ENCODE measurements around the gene TGFBR2.

The TGFBR2 gene

GRCh38 chr3:30729512-30729911 is 123.1 kb downstream of the TGFBR2 start:
- Mint-ChIP-seq H3K27me3 (ENCODE audit: low read depth) (peaks cover 7% of the 10 kb centered on the region), H3K9me3 (peaks cover 5% of the 10 kb centered on the region), H3K4me1 (ENCODE audit: low read depth) (peaks cover 15% of the 10 kb centered on the region), H3K36me3 (ENCODE audit: low read depth) (no peaks in the 10 kb centered on the region), H3K27ac (no peak overlapping the region), H3K4me3 (no peak overlapping the region)
- no peak for DNase-seq (ENCODE audit: low spot score)

GRCh38 chr3:30729936-30730335 is 123.5 kb downstream of the TGFBR2 start:
- Mint-ChIP-seq H3K4me1 (ENCODE audit: low read depth) (peaks cover 19% of the 10 kb centered on the region), H3K27me3 (ENCODE audit: low read depth) (peaks cover 7% of the 10 kb centered on the region), H3K4me3 (no peak overlapping the region), H3K36me3 (ENCODE audit: low read depth) (no peaks in the 10 kb centered on the region), H3K27ac (no peak overlapping the region), H3K9me3 (peaks cover 5% of the 10 kb centered on the region)
- DNase-seq (ENCODE audit: low spot score) = no peak

- peaks cover 17% of the 10 kb centered on the region for H3K4me1 Mint-ChIP-seq (ENCODE audit: low read depth)
- H3K27ac Mint-ChIP-seq = no peak overlapping the region
- H3K36me3 Mint-ChIP-seq (ENCODE audit: low read depth) = no peaks in the 10 kb centered on the region
- no peak for DNase-seq (ENCODE audit: low spot score)
- peaks cover 7% of the 10 kb centered on the region for H3K27me3 Mint-ChIP-seq (ENCODE audit: low read depth)
- H3K4me3 Mint-ChIP-seq = no peak overlapping the region
- peaks cover 4% of the 10 kb centered on the region for H3K9me3 Mint-ChIP-seq
Observed at GRCh38 chr3:30730967-30731366, 124.6 kb downstream of the TGFBR2 start.

- H3K9me3 Mint-ChIP-seq = peaks cover 4% of the 10 kb centered on the region
- H3K27ac Mint-ChIP-seq = no peak overlapping the region
- H3K36me3 Mint-ChIP-seq (ENCODE audit: low read depth) = no peaks in the 10 kb centered on the region
- peaks cover 19% of the 10 kb centered on the region for H3K4me1 Mint-ChIP-seq (ENCODE audit: low read depth)
- H3K27me3 Mint-ChIP-seq (ENCODE audit: low read depth) = peaks cover 7% of the 10 kb centered on the region
- H3K4me3 Mint-ChIP-seq = no peak overlapping the region
- DNase-seq (ENCODE audit: low spot score) = no peak
Observed at GRCh38 chr3:30733209-30733608, 126.8 kb downstream of the TGFBR2 start.

GRCh38 chr3:30733696-30734095 is 127.3 kb downstream of the TGFBR2 start:
- peaks cover 19% of the 10 kb centered on the region for H3K4me1 Mint-ChIP-seq (ENCODE audit: low read depth)
- H3K27ac Mint-ChIP-seq = no peak overlapping the region
- no peak for DNase-seq (ENCODE audit: low spot score)
- no peaks in the 10 kb centered on the region for H3K36me3 Mint-ChIP-seq (ENCODE audit: low read depth)
- peaks cover 4% of the 10 kb centered on the region for H3K9me3 Mint-ChIP-seq
- peaks cover 7% of the 10 kb centered on the region for H3K27me3 Mint-ChIP-seq (ENCODE audit: low read depth)
- H3K4me3 Mint-ChIP-seq = no peak overlapping the region

GRCh38 chr3:30737743-30738499 is 131.5 kb downstream of the TGFBR2 start:
- no peak for DNase-seq (ENCODE audit: low spot score)
- Mint-ChIP-seq H3K4me1 (ENCODE audit: low read depth) (peaks cover 16% of the 10 kb centered on the region), H3K4me3 (no peak overlapping the region), H3K27ac (no peak overlapping the region), H3K36me3 (ENCODE audit: low read depth) (no peaks in the 10 kb centered on the region), H3K9me3 (peaks cover 4% of the 10 kb centered on the region), H3K27me3 (ENCODE audit: low read depth) (peaks cover 2% of the 10 kb centered on the region)

GRCh38 chr3:30738605-30739004 is 132.2 kb downstream of the TGFBR2 start:
- Mint-ChIP-seq H3K27ac (no peak overlapping the region), H3K9me3 (peaks cover 4% of the 10 kb centered on the region), H3K4me3 (no peak overlapping the region), H3K4me1 (ENCODE audit: low read depth) (peaks cover 20% of the 10 kb centered on the region), H3K27me3 (ENCODE audit: low read depth) (peaks cover under 1% of the 10 kb centered on the region), H3K36me3 (ENCODE audit: low read depth) (no peaks in the 10 kb centered on the region)
- DNase-seq (ENCODE audit: low spot score) = no peak

- DNase-seq (ENCODE audit: low spot score) = no peak
- Mint-ChIP-seq H3K4me1 (ENCODE audit: low read depth) (peaks cover 16% of the 10 kb centered on the region), H3K27me3 (ENCODE audit: low read depth) (no peaks in the 10 kb centered on the region), H3K36me3 (ENCODE audit: low read depth) (no peaks in the 10 kb centered on the region), H3K4me3 (no peak overlapping the region), H3K27ac (no peak overlapping the region), H3K9me3 (no peaks in the 10 kb centered on the region)
Observed at GRCh38 chr3:30741889-30742288, 135.5 kb downstream of the TGFBR2 start.

GRCh38 chr3:30742796-30743619 is 136.6 kb downstream of the TGFBR2 start:
- Mint-ChIP-seq H3K36me3 (ENCODE audit: low read depth) (no peaks in the 10 kb centered on the region), H3K4me1 (ENCODE audit: low read depth) (peaks cover 23% of the 10 kb centered on the region), H3K4me3 (no peak overlapping the region), H3K9me3 (no peaks in the 10 kb centered on the region), H3K27ac (peak overlapping the region; percentile 21), H3K27me3 (ENCODE audit: low read depth) (no peaks in the 10 kb centered on the region)
- no peak for DNase-seq (ENCODE audit: low spot score)
